ENCODE results near the gene CARHSP1.
"Not testable (repeated sequence)": the region's sequence is repeated elsewhere in the genome, so short reads cannot be mapped to it uniquely, and the experiment has no call there.

The CARHSP1 gene

GRCh38 chr16:8808009-8808408 lies 60.8 kb downstream of the CARHSP1 start:
- Histone ChIP-seq H3K4me3 (ENCODE audit: low read length) (no peak overlapping the region), H3K27me3 (ENCODE audit: control insufficient read depth, insufficient read depth, low read length) (no peaks in the 10 kb centered on the region), H3K9me3 (ENCODE audit: control insufficient read depth, insufficient read depth, low read length) (no peaks in the 10 kb centered on the region), H3K4me1 (ENCODE audit: control insufficient read depth, insufficient read depth, low read length) (no peaks in the 10 kb centered on the region), H3K36me3 (ENCODE audit: control insufficient read depth, insufficient read depth, low read length) (peaks cover 47% of the 10 kb centered on the region), H3K27ac (ENCODE audit: low read length) (no peak overlapping the region)
- no CpG with 5 or more reads among the region's 3 CpGs for WGBS (ENCODE audit: insufficient coverage, insufficient read length)
- no peak for DNase-seq (ENCODE audit: low read depth, low spot score)

- Histone ChIP-seq H3K4me3 (ENCODE audit: low read length) (no peak overlapping the region), H3K4me1 (ENCODE audit: control insufficient read depth, insufficient read depth, low read length) (no peaks in the 10 kb centered on the region), H3K27me3 (ENCODE audit: control insufficient read depth, insufficient read depth, low read length) (no peaks in the 10 kb centered on the region), H3K27ac (ENCODE audit: low read length) (no peak overlapping the region), H3K9me3 (ENCODE audit: control insufficient read depth, insufficient read depth, low read length) (no peaks in the 10 kb centered on the region), H3K36me3 (ENCODE audit: control insufficient read depth, insufficient read depth, low read length) (peaks cover 49% of the 10 kb centered on the region; the same call in 1 of the 2 replicates)
- no CpG with 5 or more reads among the region's 5 CpGs for WGBS (ENCODE audit: insufficient coverage, insufficient read length)
- DNase-seq (ENCODE audit: low read depth, low spot score) = no peak
Observed at GRCh38 chr16:8807189-8807588, 61.6 kb downstream of the CARHSP1 start.

- peaks cover 46% of the 10 kb centered on the region; the same call in 1 of the 2 replicates for H3K36me3 ChIP-seq (ENCODE audit: control insufficient read depth, insufficient read depth, low read length)
- WGBS (ENCODE audit: insufficient coverage, insufficient read length) = no CpG with 5 or more reads among the region's 13 CpGs
- H3K4me1 ChIP-seq (ENCODE audit: control insufficient read depth, insufficient read depth, low read length) = no peaks in the 10 kb centered on the region
- no peaks in the 10 kb centered on the region for H3K27me3 ChIP-seq (ENCODE audit: control insufficient read depth, insufficient read depth, low read length)
- no peak overlapping the region for H3K27ac ChIP-seq (ENCODE audit: low read length)
- DNase-seq (ENCODE audit: low read depth, low spot score) = no peak
- H3K9me3 ChIP-seq (ENCODE audit: control insufficient read depth, insufficient read depth, low read length) = no peaks in the 10 kb centered on the region
- no peak overlapping the region for H3K4me3 ChIP-seq (ENCODE audit: low read length)
Observed at GRCh38 chr16:8806272-8806983, 62.4 kb downstream of the CARHSP1 start.

GRCh38 chr16:8804313-8804712 lies 64.5 kb downstream of the CARHSP1 start:
- Histone ChIP-seq H3K27ac (ENCODE audit: low read length) (no peak overlapping the region), H3K4me3 (ENCODE audit: low read length) (no peak overlapping the region), H3K36me3 (ENCODE audit: control insufficient read depth, insufficient read depth, low read length) (peaks cover 40% of the 10 kb centered on the region; the same call in 1 of the 2 replicates), H3K9me3 (ENCODE audit: control insufficient read depth, insufficient read depth, low read length) (no peaks in the 10 kb centered on the region), H3K27me3 (ENCODE audit: control insufficient read depth, insufficient read depth, low read length) (no peaks in the 10 kb centered on the region), H3K4me1 (ENCODE audit: control insufficient read depth, insufficient read depth, low read length) (no peaks in the 10 kb centered on the region)
- no peak for DNase-seq (ENCODE audit: low read depth, low spot score)
- no CpG with 5 or more reads among the region's 6 CpGs for WGBS (ENCODE audit: insufficient coverage, insufficient read length)

- H3K4me1 ChIP-seq (ENCODE audit: control insufficient read depth, insufficient read depth, low read length); H3K4me3 ChIP-seq (ENCODE audit: low read length); H3K27ac ChIP-seq (ENCODE audit: low read length); H3K27me3 ChIP-seq (ENCODE audit: control insufficient read depth, insufficient read depth, low read length); DNase-seq (ENCODE audit: low read depth, low spot score); H3K9me3 ChIP-seq (ENCODE audit: control insufficient read depth, insufficient read depth, low read length): not testable (repeated sequence)
- no CpG with 5 or more reads among the region's 12 CpGs for WGBS (ENCODE audit: insufficient coverage, insufficient read length)
- peaks cover 38% of the 10 kb centered on the region; the same call in 1 of the 2 replicates for H3K36me3 ChIP-seq (ENCODE audit: control insufficient read depth, insufficient read depth, low read length)
Observed at GRCh38 chr16:8803733-8804132, 65.1 kb downstream of the CARHSP1 start.
